Smooth muscle cell (in vitro differentiated cells): ENCODE measurements around the gene TFCP2. TPM values are rescaled to one million over a fixed set of nuclear protein-coding genes. Genes with fewer than 3 reads are reported as not detected.

Experiments
- DNase-seq: peaks from one replicate; lab custom pipeline; 2025; ENCODE audit not compliant: unreplicated experiment; lab: John Stamatoyannopoulos, UW
- H2AFZ ChIP-seq: fragments of 200-600 bp; sonication (generic); 2 replicates; pipeline ENCODE4 v1.6.0; 2016; ENCODE audit warnings: antibody characterized with exemption, low read depth, mild to moderate bottlenecking
- H3F3A ChIP-seq: fragments of 200-600 bp; sonication (generic); 2 replicates; pipeline ENCODE4 v1.6.0; 2017; ENCODE audit warnings: antibody characterized with exemption, low read depth
- H3K27ac ChIP-seq: fragments of 200-600 bp; sonication (generic); 2 replicates; pipeline ENCODE4 v1.5.1; 2016; ENCODE audit warnings: low read depth, mild to moderate bottlenecking
- H3K27me3 ChIP-seq: fragments of 200-600 bp; sonication (generic); 2 replicates; pipeline ENCODE4 v1.6.1; 2016; ENCODE audit warnings: low read depth, mild to moderate bottlenecking
- H3K36me3 ChIP-seq: fragments of 200-600 bp; sonication (generic); 2 replicates; pipeline ENCODE4 v1.5.1; 2016; ENCODE audit warnings: low read depth
- H3K4me1 ChIP-seq: fragments of 200-600 bp; sonication (generic); 2 replicates; pipeline ENCODE4 v1.5.1; 2016; ENCODE audit warnings: low read depth
- H3K4me2 ChIP-seq: fragments of 200-600 bp; sonication (generic); 2 replicates; pipeline ENCODE4 v1.6.0; 2016; ENCODE audit warnings: mild to moderate bottlenecking
- H3K4me3 ChIP-seq: fragments of 200-600 bp; sonication (generic); 2 replicates; pipeline ENCODE4 v1.5.1; 2016; ENCODE audit warnings: mild to moderate bottlenecking
- H3K79me2 ChIP-seq: fragments of 200-600 bp; sonication (generic); 2 replicates; pipeline ENCODE4 v1.6.0; 2016; ENCODE audit warnings: low read depth, mild to moderate bottlenecking
- H3K9ac ChIP-seq: fragments of 200-600 bp; sonication (generic); 2 replicates; pipeline ENCODE4 v1.6.0; 2016; ENCODE audit warnings: low read depth
- H3K9me3 ChIP-seq: fragments of 200-600 bp; sonication (generic); replicated peaks from 2 replicates; pipeline ENCODE4 v1.5.1; 2016; ENCODE audit warnings: low read depth
- H4K20me1 ChIP-seq: fragments of 200-600 bp; sonication (generic); 2 replicates; pipeline ENCODE4 v1.6.0; 2016; ENCODE audit warnings: low read depth
- WGBS: methylation state at CpG from one replicate; pipeline ENCODE4 v1.1.7; 2016; ENCODE audit warnings: low lambda C conversion rate; 5-methylcytosine and 5-hydroxymethylcytosine counted together
- polyA plus RNA-seq: library from polyadenylated mRNA; unstranded; fragments of >200 nt; fragmentation: Nextera tagmentation; extraction: Ambion mirVana; gene quantifications from 2 replicates; pipeline ENCODE4 v1.2.1, GENCODE V29; 2016
- total RNA-seq: library from RNA; depleted of rRNA; stranded (reverse); fragments of >200 nt; gene quantifications from 2 replicates; pipeline ENCODE4 v1.2.3, GENCODE V29; 2014
- TF ChIP-seq, protein P1 (sequence below): fragments of 200-600 bp; sonication (generic); IDR thresholded peaks from 2 replicates; pipeline ENCODE4 v1.5.1; 2017; ENCODE audit warnings: borderline replicate concordance, mild to moderate bottlenecking, antibody characterized with exemption; ENCODE audit not compliant: insufficient read depth, poor library complexity, severe bottlenecking

The TFCP2 gene
- total and polyA plus RNA-seq, 2 experiments from 2014 or later: 12.4 to 16.2 TPM

DNA sequence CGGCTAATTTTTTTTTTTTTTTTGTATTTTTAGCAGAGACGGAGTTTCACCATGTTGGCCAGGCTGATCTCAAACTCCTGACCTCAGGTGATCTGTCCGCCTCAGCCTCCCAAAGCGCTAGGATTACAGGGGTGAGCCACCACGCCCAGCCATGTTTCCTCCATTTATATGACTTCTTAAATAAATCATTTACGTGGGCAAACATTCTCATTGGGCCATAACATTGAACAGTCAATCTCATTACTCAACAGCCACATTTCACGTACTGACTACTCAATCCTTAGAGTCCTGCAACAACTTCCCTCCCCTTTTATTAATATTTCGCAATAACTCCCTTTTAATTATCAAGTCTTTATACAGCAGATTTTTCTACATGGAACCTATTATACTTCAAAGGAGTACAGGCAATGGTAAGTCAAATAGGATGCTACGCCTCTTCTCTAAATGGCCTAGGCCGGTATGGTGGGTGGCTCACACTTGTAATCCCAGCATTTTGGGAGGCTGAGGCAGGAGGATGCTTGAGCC lies 82.2 kb downstream of the TFCP2 start:
- H3K36me3 ChIP-seq: no peaks in the 10 kb centered on the region
- no peaks in the 10 kb centered on the region for H3K79me2 ChIP-seq
- no peak overlapping the region for H3K4me3 ChIP-seq
- no peak overlapping the region for H2AFZ ChIP-seq
- H3K4me1 ChIP-seq: no peaks in the 10 kb centered on the region
- H3K4me2 ChIP-seq: no peak overlapping the region
- no peak for DNase-seq
- over 99% methylated on average over 10 of the region's 10 CpGs for WGBS
- H4K20me1 ChIP-seq: no peaks in the 10 kb centered on the region
- no peak overlapping the region for H3K27ac ChIP-seq
- H3K27me3 ChIP-seq: no peaks in the 10 kb centered on the region
- no peaks in the 10 kb centered on the region for H3K9me3 ChIP-seq
- TF ChIP-seq, protein P1, sequence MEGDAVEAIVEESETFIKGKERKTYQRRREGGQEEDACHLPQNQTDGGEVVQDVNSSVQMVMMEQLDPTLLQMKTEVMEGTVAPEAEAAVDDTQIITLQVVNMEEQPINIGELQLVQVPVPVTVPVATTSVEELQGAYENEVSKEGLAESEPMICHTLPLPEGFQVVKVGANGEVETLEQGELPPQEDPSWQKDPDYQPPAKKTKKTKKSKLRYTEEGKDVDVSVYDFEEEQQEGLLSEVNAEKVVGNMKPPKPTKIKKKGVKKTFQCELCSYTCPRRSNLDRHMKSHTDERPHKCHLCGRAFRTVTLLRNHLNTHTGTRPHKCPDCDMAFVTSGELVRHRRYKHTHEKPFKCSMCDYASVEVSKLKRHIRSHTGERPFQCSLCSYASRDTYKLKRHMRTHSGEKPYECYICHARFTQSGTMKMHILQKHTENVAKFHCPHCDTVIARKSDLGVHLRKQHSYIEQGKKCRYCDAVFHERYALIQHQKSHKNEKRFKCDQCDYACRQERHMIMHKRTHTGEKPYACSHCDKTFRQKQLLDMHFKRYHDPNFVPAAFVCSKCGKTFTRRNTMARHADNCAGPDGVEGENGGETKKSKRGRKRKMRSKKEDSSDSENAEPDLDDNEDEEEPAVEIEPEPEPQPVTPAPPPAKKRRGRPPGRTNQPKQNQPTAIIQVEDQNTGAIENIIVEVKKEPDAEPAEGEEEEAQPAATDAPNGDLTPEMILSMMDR: no peak
- no peaks in the 10 kb centered on the region for H3F3A ChIP-seq
- no peak overlapping the region for H3K9ac ChIP-seq

DNA sequence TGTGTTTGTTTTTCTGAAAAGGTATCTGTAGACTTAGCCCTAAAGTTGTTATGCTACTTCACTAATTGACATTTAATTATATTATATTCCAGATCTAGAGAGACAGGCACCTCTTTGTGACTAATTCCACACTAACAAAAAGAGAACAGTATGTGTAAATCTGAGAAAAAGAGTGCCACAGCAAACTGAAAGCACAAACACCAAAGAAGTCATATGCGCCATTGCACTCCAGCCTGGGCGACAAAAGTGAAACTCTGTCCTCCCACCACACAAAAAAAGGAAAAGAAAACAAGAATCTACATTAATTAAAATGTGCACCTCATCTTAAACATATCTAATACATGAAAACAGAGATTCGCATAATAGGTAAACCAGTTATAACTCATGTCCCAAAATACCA lies 85.1 kb downstream of the TFCP2 start:
- no peaks in the 10 kb centered on the region for H3K36me3 ChIP-seq
- 98% methylated on average over 3 of the region's 3 CpGs for WGBS
- no peaks in the 10 kb centered on the region for H3K9me3 ChIP-seq
- H3K4me3 ChIP-seq: no peak overlapping the region
- no peak for DNase-seq
- no peak overlapping the region for H2AFZ ChIP-seq
- peaks cover under 1% of the 10 kb centered on the region for H3K79me2 ChIP-seq
- peaks cover 8% of the 10 kb centered on the region for H3F3A ChIP-seq
- H3K27me3 ChIP-seq: no peaks in the 10 kb centered on the region
- no peaks in the 10 kb centered on the region for H3K4me1 ChIP-seq
- no peak overlapping the region for H3K4me2 ChIP-seq
- TF ChIP-seq, protein P1: no peak
- H3K27ac ChIP-seq: no peak overlapping the region
- no peaks in the 10 kb centered on the region for H4K20me1 ChIP-seq
- H3K9ac ChIP-seq: no peak overlapping the region

DNA sequence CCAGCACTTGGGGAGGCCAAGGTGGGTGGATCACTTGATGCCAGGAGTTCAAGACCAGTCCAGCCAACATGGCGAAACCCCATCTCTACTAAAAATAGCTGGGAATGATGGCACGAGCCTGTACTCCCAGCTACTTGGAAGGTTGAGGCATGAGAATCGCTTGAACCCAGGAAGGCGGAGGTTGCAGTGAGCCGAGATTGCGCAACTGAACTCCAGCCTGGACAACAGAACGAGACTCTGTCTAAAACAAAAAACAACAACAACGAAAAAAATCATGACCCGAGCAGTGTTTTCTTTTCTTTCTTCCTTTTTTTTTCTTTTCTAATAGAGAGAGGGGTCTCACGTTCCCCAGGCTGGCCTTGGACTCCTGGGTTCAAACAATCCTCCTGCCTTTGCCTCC lies 86.0 kb downstream of the TFCP2 start:
- H3K36me3 ChIP-seq: no peaks in the 10 kb centered on the region
- DNase-seq: no peak
- TF ChIP-seq, protein P1: no peak
- peaks cover 5% of the 10 kb centered on the region for H4K20me1 ChIP-seq
- no peak overlapping the region for H3K4me3 ChIP-seq
- peaks cover 9% of the 10 kb centered on the region for H3K79me2 ChIP-seq
- peaks cover 5% of the 10 kb centered on the region for H3K4me1 ChIP-seq
- no peaks in the 10 kb centered on the region for H3K9me3 ChIP-seq
- no peaks in the 10 kb centered on the region for H3K27me3 ChIP-seq
- WGBS: 97% methylated on average over 10 of the region's 10 CpGs
- no peak overlapping the region for H3K4me2 ChIP-seq
- no peak overlapping the region for H2AFZ ChIP-seq
- no peak overlapping the region for H3K9ac ChIP-seq
- peaks cover 8% of the 10 kb centered on the region for H3F3A ChIP-seq
- H3K27ac ChIP-seq: no peak overlapping the region

DNA sequence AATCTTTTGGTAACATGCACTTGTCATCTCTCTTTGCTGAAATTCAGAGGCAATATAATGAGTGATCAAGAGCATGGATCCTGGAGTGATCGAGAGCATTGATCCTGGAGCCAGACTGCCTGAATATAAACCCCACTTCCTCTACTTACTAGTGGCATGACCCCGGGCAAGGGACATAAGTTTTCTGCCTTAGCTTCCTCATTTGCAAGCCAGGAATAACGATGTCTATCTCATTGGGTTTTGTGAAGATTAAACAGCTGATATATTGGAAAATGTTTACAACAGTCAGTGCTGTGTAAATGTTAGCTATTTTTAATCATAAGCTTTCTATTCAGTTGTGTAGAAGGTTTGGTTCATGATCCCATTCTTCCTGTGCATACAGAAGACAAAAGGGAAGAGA lies 87.2 kb downstream of the TFCP2 start:
- H3K4me1 ChIP-seq: peaks cover 16% of the 10 kb centered on the region
- DNase-seq: no peak
- H4K20me1 ChIP-seq: peaks cover 17% of the 10 kb centered on the region
- H3K4me2 ChIP-seq: no peak overlapping the region
- no peak overlapping the region for H3K9ac ChIP-seq
- no peak overlapping the region for H3K27ac ChIP-seq
- peaks cover 21% of the 10 kb centered on the region for H3K79me2 ChIP-seq
- TF ChIP-seq, protein P1: no peak
- 89% methylated on average over 3 of the region's 3 CpGs for WGBS
- no peak overlapping the region for H2AFZ ChIP-seq
- H3K4me3 ChIP-seq: no peak overlapping the region
- peaks cover 8% of the 10 kb centered on the region for H3F3A ChIP-seq
- H3K27me3 ChIP-seq: no peaks in the 10 kb centered on the region
- no peaks in the 10 kb centered on the region for H3K36me3 ChIP-seq
- H3K9me3 ChIP-seq: no peaks in the 10 kb centered on the region
